GM21390 (cell line): ENCODE results near the gene IL12RB2.
A peak's percentile ranks its signal among the peaks of the same experiment; 100 is the strongest.

Source experiments
- ATAC-seq: cut with Tn5 transposase; IDR thresholded peaks from one replicate; pipeline ENCODE4 v1.9.1; 2021; ENCODE audit not compliant: unreplicated experiment

IL12RB2 gene

DNA sequence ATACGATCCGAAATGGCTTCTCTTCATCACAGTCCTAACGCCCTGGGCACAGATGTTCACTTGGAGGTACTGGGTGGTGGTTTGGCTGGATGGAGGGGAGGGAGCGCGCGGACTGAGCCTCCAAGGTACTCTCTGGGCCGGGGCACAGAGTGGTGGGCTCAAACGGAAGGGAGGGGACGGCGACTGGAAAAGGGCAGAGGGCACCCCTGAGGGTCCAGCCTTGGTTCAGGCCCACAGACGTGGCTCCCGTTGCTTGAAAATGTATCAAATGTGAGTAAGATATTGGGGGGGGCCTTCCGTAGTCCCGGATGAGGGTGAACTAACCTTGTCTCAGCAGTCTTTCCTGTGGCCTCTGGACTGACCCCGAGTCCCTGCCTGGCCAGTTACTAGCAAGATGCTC, 463 bp downstream of the IL12RB2 start:
- peak; percentile 29 for ATAC-seq

DNA sequence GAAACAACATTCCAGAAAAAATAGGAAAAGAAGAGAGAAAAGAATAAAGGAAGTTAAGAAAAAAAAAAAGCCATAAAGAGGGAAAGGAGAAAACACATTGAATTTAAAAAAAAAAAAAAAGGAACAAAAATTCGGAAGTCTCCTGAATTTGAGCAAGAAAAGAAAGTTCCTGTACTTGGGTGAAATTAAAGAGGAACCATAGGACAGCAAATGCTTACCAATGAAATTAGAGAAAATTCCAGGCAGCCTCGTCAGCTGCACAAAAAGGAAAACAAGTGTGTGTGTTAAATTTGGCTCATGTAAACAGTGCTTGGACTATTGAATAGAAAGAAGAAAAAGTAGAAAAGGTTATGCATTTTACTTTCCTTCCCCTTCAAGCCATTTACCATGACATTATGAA, 4.9 kb downstream of the IL12RB2 start:
- ATAC-seq: no peak

DNA sequence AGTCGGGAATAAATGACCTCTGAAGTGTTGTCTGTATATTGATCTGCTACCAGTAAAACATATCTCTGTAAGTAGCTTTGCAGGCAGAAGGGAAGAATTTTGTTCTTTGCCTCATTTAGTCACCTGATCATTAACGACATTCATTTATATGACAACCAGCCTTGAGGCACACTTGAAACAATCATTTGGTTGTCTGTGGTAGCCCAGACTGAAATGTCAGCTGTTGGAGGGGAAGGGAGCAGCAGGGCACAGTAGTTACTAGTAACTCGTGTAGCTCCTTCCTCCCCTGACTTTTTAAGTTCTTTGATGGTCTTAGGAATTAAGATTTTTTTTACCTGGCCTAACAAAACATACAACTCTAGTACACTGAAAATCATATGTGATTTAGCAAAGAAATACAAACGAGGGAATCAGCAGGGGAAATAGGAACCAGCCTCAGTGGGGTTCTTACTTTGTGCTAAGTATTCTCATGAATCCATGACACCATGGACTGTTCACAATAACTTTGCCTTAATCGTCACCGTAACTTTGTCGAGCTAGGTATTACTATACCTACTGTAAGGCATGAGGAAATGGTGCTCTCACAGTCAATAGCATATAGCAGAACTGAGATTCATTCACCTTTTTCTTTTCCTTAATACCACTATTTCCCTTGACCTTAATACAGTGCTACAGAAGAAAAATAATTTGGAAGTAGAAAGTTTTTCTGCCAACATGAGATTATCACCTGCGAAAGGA, 6.4 kb downstream of the IL12RB2 start:
- no peak for ATAC-seq

DNA sequence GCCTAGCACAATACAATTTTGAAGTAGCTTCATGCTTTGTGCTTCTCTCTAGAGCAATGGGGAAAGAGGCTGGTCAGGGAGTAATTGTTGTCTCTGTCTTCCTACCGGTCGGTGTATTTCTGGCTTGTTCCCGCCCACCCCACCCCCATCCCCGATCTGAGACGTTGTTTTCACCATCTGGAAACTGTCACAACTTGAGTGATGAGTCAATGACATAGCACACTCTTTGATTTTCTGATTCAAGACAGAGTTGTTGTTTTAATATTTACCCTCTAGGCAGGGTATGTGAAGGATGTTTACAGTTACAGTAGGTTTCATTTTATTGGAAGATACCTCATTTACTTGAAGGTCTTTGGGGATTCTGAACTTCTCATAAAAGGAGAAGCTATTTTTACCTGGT, 7.0 kb downstream of the IL12RB2 start:
- ATAC-seq: no peak

DNA sequence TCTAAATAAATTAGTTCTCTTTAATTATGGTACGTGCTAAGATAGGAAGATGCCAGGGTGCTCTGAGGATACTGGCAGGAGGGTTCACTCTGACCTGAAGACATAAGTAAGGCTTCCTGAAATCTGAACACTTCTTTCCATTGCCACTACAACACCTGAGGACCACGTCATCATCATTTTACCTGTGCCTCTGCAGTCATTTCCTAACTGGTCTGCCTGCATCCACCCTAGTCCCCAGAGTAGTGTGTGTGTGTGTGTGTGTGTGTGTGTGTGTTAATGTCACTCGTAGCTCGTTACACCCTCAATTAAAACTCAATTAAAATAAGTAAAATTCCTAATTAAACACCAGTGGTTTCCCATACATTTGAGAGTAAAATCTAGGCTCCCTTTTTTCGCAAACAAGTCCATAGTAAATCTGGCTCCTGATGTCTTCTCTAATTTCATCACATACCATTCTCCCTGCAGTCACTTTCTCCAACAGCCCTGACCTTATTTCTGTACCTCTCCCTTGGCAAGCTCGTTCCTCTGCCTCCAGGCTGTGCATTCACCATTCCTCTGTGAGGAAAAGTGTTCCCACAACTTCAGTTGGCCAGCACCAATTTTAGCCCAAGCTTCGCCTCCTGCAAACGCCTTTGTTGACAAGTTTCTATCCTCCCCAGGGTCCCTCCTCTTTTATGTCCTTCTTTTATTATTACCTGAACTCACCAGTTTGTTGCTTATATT, 8.7 kb downstream of the IL12RB2 start:
- ATAC-seq: no peak

DNA sequence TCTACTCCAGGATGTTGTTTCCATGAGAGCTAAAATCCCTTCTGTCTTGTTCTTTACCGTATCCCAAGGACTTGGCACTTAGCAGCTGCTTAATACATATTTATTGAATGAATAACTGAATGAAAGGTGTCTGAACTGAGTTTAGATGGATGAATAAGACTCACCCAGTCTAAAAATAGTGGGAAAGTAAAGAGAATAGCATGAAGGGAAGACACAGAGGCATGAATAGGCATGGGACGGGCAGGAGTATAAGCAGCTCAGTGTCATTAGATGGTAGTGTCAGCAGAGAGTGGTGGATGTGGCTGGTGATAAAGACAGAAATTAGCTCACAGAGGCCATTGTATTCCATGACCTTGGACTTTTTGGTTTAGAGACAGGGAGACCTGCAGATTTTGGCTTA, 9.2 kb downstream of the IL12RB2 start:
- ATAC-seq: no peak

DNA sequence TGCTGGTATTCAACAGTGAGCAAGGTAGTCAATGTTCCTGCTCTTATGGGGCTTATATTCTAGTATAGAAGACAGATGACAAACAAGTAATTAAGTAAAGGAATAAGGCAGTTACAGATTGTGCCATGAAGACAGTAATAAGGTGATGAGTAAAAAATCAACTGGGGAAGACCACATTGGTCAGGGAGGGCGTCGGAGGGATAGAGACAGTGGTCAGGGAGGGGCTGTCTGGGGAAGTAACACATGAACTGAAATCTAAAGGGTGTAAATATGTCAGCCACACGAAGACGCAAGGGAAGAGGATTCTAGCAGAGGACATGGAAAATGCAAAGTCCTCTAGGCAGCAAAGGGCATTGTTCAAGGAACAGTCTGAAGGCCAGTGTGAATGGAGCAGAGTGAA, 10.1 kb downstream of the IL12RB2 start:
- ATAC-seq: no peak

DNA sequence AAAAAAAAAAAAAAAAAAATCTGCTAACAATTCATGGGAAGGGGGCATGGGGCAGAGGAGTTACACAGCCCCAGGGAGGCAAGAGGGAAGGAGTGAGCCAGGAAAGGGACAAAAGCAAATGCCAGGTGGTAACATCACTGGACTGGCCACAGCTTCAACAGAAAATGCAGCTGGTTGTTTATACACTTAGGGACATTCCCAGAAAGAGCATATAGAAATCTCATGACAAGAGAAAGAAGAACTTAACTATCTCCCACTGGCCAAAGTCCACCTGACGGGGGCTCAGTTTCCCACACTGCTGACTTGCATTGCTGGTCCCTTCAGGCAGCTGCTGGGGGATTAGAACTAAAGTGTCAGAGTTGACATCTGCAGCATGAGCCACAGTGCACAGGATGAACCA, 14.8 kb downstream of the IL12RB2 start:
- ATAC-seq: no peak

DNA sequence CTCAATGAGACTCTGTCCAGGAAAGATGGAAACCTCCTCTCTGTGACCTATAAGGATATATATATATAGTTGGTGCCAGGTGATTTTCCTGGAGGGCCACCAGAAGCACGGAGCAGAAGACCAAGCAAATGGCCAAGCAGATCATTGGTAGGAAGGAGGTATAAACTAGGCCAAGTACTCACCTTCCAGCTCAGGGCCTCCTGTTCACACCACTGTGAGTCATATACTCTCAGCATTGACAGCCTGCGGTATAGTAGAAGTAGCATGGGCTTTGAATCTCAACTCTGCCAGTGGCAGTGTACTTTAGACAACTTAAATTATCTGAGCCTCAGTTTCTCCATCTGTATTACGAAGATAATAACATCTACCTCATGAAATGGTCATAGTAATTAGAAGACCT, 15.4 kb downstream of the IL12RB2 start:
- no peak for ATAC-seq

DNA sequence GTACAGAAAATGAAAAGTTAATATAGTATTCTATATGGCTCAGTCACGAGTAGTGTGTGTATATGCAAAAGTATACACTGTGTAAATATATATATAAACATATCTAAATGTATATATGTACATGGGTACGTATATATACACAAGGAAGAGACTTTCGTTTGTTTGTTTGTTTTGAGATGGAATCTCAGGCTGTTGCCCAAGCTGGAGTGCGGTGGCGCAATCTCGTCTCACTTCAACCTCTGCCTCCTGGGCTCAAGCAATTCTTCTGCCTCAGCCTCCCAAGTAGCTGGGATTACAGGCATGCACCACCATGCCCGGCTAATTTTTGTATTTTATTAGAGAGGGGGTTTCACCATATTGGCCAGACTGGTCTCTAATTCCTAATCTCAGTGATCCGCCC, 16.4 kb downstream of the IL12RB2 start:
- ATAC-seq: no peak

DNA sequence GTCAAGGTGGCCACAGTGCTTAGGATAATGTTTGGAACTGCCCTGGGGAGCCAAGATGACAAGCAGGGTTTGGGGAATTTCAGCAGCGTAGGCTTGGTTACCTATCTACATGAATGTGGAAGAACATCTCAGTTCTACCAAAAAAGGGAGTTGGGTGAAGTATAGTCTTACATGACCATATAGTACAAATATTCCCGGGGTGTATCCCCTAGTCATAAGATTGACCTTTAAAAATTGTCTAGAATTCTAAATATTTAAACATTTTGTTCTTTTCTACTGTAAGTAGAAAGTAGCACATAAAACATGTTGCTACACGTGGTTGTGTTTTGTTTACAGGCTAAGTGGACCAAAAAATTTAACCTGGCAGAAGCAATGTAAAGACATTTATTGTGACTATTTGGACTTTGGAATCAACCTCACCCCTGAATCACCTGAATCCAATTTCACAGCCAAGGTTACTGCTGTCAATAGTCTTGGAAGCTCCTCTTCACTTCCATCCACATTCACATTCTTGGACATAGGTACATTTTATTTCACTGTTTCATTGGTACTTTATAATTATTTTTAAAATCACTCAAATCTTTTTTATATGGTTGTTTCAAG, 20.3 kb downstream of the IL12RB2 start:
- no peak for ATAC-seq

DNA sequence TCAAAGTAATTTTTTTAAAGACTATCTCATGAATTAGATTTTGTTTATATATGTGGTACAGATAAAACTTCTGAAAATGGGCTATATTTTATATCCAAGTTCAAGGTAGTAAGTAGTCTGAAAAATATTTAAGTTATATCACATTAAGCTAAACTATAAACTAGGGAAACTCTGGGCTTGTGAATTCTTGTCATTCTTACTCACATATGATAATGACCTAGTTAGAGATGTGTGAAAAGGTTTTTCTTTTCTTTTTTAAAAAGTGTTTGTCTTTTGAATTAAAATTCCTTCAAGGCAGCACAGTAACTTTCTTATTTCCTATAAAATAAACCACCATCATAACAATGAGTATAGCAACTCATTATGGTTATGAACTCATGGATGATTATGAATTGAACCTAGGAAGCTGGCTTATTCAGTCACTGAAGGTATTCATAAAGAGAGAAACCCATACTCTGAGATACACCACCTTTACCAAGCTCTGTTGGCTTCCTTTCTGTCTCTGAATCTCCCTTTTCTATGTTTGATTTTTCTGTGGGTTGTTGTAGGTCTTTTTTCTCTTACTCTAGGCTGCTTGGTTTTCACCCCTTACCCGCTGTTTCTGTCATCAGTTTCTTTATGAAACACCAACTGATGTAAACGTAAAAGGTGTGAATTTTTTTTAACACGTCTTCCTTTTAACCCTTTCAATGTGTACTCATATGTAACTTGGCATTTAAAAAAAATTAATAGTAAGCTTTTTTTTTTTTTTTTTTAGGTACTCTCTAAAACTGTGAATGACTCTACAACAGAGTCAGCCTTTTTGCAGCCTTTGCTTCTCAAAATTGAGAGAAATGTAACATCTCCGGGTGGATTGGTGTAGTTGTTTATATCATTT, 25.2 kb downstream of the IL12RB2 start:
- ATAC-seq: peak; percentile 90

DNA sequence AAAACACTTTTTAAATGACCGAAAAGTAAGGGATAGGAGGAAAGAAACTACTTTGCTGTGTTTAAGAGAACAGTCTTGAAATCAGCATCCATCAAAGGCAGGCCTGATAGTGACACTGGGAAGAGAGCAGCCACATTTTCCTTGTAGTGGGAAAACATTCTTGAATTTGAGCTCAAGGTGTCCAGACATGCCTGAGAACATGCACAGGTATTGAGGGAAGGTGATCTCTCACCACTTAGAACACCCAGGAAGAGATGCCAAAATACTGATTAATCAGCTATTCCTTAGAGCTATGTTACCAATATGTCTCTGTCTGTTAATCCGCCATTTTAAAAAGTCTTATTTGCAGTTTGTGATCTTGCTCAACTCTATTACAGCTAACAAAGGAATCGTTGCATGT, 25.9 kb downstream of the IL12RB2 start:
- no peak for ATAC-seq

DNA sequence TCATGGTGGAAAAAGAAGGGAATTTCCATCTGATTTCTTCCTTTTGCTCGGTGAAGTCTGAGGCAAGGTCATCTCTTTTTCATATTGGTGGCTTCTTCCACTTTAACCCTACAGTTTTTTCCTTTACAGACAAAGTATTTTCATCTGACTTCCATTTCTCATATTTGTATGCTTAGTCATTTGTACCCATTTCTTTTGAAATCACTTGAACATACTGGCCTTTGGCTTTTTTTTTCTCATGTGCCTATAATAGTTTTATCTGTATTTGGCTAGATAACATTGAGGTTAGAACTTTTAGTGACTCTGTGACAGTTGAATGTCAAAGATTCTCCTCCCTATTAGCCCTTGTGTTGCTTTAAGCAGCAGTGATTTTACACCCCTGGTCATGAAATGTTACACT, 27.7 kb downstream of the IL12RB2 start:
- ATAC-seq: no peak

DNA sequence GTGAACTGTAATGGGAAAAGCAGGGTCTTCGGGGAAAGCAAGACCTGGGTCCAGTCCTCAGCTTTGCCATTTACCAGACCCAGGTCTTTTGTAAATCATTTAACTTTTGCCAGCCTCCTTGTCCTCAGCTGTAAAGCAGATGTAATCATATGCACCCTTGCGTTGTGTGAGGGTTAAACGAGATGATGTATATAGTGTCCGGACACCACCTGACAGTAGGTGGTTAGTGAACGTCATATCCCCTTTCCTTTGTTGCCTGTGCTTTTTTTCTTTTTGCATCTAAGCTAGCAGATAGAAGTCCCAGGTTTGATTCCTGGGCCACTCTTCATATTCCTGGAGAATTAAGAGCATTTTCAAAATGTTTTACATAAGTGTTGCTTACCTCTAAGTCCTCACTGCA, 28.5 kb downstream of the IL12RB2 start:
- ATAC-seq: no peak

DNA sequence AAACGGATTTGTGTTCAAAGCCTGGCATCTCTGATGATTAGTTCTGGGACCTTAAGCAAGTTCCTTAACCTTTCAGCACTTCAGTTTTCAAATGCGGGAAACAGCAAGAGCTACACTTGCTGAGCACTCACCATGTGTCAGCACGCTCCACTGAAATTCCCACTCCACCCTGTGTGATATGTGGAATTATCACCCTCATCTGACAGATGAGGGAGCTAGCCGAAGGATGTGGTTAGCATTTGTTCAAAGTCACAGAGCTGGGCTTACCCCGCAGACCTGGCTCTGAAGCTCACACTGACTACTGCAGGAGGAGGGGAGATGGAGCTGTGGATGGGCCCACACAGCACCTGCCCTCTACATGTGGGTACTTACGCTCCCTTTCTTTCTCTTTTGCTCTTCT, 29.1 kb downstream of the IL12RB2 start:
- ATAC-seq: no peak

DNA sequence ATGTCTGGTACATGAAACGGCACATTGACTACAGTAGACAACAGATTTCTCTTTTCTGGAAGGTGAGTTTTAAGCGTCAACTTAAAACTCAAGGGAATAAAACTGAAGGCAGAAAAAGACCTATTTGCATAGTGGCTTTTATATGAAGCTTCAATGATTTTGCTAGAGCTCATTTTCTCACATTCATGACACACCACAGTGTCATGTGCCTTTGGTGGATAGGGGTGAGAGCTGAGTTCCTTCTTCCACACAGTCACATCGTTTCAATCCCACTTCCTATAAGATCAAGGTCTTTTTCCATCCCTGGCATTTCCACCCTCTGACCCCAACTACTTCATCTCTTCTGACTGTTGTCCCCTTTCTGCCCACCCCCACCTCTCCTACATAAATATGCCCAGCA, 31.0 kb downstream of the IL12RB2 start:
- peak; percentile 43 for ATAC-seq

DNA sequence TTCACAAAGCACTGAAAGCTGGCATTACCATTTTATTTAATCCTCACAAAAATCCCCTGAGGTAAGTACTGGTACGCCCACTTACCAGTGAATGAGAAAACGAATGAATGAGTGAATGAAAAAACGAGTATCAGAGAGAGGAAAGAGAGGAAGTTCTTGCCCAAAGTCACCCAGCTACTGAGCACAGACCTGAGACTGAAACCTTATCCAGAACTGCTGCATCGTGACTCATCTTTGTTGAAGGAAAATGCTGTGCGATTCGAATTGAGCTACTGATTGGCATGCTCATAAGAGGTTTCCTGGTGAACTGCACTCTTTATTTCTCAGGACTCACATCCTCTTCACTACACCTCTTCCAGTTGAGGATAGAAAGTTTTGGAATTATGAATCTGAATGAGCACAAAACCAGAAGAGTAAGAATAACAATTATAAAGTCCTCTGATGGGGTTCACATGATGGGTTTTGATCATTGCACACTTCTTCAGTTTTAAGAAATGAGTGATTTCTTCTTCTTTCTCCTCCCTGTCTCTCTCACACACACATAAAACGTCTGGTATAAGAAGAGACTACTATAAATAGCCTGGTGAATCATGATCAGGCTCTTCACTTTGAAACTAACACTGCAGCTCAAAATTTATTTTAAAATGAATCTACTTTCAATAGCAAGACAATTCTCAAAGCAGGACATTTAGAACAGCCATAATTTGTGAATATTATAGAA, 32.1 kb downstream of the IL12RB2 start:
- ATAC-seq: peak; percentile 50

DNA sequence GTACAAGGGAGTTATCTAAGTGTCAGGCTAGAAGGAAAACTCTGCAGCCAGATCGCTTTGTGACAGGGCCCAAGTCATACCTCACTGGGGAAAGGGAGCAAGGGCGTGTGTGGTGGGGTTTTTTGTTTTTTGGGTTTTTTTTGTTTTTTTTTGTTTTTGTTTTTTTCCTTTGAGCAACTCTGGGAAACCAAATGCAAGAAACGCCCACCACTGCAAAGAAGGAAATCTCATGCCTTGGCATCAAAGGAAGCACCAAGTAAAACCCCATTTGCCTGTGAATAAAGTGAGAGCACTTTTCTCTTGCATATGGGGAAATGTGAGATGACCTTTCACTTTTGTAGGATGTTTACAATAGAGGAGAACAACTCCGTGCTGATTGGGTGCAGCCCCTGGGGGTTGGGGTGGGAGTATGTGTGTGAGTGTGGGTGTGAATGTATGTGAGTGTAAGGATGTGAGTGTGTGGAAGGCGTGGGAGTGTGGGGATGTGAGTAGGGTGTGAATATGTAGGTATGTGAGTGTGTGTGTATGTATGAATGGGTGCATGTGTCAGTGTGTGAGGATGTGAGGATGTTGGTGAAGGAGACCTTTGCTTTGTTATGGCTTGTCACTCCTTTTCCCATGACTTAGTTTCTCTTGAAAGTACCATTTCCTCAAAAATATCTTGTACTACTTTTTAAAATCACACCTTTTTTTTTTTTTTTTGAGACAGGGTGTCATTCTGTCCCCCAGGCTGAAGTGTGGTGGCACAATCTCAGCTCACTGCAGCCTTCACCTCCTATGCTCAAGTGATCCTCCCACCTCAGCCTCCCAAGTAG, 34.6 kb downstream of the IL12RB2 start:
- peak; percentile 26 for ATAC-seq

DNA sequence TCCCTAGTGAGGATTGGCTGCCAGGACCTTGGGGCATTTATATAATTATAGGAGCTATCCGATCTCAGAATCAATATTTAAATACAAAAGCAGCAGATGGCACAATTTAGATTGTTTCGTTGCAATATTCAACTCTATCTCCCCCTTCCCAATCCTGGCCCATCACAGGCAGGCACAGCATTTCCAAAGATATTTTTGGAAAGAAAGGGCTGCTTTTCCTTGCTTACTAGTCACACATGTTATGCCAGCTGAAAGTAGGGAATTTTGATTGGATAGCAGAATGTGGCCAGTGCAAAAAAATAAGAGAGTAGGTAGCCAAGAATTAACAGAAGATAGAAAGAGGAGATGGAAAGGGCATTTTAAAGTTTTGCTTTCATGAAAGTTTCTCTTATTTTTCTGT, 37.9 kb downstream of the IL12RB2 start:
- ATAC-seq: no peak
